RKO (cell line): ENCODE data around the gene C14orf93.

Source experiments
- DNase-seq: peaks from one replicate; pipeline ENCODE4 v3.0.0-alpha.2; 2016; ENCODE audit warnings: low spot score

Gene C14orf93, protein sequence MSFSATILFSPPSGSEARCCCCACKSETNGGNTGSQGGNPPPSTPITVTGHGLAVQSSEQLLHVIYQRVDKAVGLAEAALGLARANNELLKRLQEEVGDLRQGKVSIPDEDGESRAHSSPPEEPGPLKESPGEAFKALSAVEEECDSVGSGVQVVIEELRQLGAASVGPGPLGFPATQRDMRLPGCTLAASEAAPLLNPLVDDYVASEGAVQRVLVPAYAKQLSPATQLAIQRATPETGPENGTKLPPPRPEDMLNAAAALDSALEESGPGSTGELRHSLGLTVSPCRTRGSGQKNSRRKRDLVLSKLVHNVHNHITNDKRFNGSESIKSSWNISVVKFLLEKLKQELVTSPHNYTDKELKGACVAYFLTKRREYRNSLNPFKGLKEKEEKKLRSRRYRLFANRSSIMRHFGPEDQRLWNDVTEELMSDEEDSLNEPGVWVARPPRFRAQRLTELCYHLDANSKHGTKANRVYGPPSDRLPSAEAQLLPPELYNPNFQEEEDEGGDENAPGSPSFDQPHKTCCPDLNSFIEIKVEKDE

GRCh38 chr14:23009939-23010726, at the start of gene C14orf93:
C14orf93 (minus strand) TSS chr14:23010143; CDS start chr14:22999023, 11,120 bp downstream.
- DNase-seq = peak; percentile 84

DNA sequence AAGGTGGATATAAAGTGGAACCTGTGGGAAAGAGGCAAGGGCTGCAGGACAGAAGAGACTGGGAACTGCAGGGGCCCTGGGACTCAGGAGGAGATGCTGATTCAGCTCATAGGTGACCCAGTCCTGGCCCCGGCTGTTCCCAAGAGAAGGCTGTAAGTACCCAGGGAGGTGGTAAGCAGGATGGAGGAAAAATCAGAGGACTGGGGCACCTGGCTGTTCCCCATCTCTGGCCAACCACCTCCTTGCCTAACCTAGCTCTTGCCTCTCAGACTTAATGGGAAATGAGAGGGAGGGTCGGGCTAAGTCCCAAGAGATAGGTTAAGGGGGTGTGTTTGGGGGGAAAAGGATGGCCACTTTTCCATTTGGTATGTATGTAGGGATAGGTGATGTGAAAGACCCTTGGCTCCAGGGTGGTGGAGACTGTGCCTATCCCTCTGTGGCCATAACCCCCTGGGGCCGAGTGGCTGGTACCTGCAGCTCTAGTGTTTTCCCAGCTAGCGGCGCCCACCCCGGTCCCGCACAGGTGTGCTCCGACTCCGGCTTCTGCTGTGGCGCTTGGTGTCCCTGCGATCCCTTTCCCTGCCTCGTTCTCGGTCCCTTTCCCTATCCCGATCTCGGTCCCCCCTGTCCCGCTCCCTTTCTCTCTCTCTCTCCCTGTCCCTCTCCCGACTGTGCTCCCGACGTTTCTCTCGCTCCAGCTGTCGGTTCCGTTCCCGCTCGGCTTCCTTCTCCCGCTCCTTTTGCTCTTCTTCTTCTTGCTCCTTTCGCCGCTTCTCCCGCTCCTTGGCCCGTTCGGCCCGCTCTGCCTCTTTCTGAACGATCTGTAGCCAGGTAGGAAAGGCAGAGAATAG, 48.9 kb upstream of the C14orf93 start:
- DNase-seq = no peak

DNA sequence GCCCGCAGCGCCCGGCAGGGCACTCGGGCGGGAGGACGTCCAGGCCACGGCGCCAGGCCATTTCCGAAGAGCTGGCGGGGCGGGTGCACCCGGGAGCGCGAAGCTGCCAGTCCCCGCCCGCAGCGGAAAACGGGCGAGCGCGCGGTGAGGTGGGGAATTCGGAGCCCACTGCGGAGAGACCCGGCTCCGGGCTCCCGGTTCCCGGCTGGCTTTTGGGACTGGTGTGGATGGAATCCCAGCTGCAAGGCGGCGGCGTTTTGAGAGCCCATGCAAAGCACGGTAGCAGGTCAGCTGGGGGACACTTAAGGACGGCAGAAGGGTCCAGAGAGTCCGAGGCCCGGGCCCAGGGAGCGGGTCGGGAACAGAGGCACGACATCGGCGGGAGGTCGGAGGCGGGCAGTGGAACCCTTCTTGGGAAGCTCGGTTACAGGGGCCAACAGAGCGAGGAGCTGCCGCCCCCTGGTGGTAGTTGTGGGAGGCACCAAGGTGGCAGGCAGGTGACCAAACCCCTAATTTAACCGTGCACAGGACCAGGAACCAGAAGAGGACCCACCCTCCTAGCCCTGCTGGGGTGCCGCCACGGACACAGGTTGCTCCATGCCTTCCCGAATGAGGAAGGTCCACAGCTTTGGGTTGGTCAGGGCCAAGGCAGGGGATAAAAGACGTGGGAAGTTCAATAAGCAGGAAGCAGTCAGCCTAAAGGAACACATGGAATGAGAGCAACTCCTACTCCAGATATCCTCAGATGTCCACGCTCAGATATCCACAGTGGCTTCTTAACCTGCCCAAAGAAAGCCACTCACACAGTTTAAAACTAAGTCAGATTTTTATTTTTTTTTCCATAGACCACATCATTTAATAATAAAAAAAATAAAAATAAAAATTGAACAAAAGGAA, 48.1 kb upstream of the C14orf93 start:
- peak; percentile 88 for DNase-seq

DNA sequence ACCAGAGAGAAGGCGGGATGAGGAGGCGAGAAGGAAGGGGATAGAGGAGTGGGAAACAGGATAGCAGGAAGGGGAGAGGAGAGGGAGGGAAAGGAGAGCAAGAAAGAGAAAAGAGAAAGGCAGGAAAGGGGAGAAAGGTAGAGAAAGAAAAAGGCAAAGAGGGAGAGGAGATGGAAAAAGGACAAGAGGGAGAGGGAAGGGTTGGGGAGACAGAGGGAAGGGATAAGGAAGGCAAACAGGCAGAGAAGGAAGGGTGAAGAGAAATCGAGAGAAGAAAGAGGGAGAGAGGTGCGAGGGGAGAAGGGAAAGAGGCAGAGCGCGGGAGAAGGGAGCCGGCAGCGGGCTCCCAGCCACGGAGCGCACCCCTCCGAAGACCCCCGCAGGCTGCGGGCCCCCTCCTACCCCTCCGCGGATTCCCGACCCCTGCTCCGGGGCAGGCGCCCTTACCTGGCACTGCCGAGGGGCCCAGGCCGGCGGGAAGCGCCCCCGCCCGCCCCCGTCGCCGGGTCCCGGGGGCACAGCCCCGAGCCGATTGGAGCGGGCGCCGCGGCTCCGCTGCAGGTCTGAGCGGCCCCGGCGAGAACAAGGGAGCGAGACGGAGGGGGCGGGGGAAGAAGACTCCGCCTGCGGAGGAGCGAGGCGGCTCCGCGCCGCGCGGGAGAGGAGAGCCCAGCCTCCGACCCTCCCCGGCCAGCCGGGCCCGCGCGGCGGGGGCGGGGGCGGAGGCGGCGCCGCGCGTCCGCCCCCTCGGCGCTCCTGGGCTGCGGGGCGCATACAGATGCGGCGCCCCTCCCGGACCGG, 47.2 kb upstream of the C14orf93 start, which contains the start of gene CDH24:
CDH24 (minus strand) TSS at position 565 of the 801 bp plus-strand sequence. CDS start 1,787 bp downstream, outside the sequence.
- peak; percentile 63 for DNase-seq

DNA sequence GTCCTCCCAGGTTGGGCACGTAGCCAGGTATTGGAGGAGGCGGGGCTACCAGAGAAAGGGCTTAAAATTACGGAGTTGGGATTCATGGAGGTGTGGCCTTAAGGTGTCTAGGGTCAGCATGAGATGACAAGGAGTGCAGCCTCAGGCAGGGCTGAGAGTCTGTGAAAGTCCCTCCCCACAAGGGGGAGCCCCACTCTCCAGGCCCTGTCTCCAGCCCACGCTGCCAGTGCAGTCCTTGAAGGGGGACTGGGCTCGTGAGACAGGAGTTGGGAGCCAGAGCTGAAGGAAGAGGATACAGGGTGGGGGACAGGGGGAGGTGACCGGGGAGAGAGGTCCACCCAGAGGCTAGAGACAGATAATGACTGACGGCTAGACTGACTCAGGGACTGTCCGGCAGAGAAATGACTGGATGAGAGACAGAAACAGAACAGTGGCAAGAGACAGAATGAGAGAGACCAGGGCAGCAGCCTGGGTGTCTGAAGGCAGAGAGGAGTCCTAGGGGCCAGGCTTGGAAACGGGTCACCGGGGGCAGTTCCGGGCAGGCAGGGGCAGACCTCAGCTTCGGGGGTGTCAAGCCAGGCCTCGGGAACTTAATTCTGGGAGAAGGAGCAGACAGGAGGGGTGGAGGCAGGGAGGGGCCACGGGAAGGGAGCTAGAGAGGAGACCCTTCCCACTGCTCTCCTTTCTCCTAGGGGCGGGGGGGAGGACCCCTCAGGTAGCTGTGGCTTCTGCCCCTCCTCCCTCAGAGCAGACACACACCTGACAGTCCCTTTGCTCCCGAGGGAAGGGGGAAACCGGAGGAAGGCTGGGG, 46.4 kb upstream of the C14orf93 start:
- DNase-seq = peak; percentile 84

- no peak for DNase-seq
Observed at GRCh38 chr14:23055621-23056144, 45.7 kb upstream of the C14orf93 start.

DNA sequence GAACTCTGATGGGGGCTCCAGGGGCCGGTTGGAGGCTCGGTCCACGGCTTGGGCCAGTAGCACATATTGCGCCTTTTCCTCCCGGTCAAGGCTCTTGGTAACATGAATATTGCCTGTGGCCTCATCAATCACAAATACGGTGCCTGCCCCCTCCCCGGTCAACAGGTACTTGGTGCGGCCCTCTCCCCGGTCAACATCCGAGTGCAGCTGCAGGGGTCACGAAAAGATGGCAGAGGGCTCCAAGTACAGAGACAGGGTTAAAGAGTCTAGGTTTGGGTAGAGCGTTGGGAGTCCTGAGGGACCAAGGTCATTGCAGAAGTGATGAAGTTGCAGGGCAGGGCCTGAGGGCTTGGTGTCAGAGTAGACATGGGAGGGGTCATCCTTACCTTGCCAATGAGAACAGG, 45.2 kb upstream of the C14orf93 start:
- DNase-seq = no peak

DNA sequence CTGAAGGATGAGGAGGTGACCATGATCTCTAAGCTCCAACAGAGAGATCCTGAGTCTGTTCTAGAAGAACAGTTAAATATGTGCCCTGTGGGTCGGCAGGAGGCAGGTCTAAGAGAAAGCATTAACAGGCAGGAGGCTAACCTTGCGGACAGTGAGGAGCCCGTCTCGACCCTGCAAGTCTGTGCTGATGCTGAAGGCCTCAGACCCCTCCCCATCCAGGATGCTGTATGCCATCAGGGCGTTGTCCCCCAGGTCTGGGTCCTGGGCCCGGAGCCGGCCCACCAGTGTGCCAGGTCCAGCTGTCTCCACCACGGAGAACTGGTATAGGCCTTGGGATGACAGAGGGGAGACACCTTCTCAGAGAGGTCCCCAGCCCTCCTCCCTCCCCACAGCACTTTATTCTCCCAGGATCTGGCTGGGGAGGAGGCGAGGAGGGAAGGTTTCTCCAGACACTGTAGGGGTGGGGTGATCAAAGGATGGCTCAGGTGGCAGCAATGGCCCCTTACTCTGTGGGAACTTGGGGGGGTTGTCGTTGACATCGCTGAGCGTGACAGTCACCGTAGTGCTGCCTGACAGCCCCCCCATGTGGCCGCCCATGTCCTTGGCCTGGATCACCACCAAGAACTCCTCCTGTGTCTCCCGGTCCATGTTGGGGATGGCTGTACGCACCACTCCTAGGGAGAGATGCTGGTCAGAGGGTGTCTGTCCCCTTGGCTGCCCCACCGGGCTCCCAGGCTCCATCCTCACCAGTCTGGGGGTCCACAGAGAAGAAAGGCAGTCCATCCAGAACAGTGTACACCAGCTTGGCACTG, 44.3 kb upstream of the C14orf93 start:
- no peak for DNase-seq

DNA sequence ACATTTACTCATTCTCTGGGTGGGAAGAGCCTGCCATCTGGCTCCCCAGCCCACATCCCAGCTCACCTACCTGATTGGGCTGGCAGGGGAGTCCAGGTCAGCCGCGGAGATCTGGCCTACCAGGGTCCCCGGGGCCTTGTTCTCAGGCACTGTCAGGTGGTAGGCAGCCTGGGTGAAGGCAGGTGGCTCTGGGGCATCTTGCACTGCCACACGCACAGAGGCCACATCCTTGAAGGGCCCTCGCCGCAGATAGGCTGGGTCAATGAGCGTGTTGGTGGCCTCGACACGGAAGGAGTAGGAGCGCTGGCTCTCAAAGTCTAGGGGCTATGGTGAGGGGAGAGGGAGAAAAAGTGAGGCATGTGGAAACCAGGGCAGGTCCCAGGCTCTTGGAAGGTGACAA, 43.5 kb upstream of the C14orf93 start:
- no peak for DNase-seq

DNA sequence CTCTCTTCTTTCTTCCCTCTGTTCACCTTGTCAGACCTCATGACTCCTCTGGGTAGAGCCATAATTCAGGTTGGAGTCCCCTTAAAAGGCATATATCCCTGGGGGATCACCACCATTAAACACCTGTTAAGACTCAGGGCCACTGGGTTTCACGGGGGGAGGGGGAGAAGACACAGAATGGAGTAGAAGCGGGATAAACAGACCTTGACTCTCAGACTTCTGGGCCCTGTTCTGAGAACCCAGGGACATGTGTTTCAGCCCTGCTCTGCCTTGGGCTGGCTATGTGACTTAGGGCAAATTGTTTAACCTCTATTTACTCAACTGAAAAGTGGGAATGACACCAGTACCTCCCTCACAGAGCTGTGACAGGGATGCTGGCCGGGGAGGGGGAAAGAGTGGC, 42.7 kb upstream of the C14orf93 start:
- no peak for DNase-seq

- DNase-seq = no peak
Observed at GRCh38 chr14:23052182-23052623, 42.3 kb upstream of the C14orf93 start.

- no peak for DNase-seq
Observed at GRCh38 chr14:23051141-23052057, 41.5 kb upstream of the C14orf93 start.

DNA sequence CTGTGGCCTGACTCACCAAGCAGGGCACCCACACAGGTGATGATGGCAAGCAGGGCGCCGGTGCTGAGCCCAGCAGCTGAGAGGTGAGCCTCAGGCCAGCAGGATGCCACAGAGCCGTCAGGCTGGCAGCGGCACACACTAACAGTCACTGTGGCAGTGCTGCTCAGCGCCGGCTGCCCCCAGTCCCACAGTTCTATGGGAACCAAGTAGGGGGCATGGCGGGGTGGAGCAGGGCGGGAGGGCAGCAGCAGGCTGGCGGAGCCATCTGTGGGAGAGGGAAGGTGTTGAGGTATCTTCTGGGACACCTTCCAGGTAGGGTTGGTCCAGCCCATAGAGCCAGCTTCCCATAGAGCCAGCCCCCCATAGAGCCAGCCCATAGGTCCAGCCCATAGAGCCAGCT, 39.1 kb upstream of the C14orf93 start:
- no peak for DNase-seq

- no peak for DNase-seq
Observed at GRCh38 chr14:23047751-23048693, 38.1 kb upstream of the C14orf93 start.

DNA sequence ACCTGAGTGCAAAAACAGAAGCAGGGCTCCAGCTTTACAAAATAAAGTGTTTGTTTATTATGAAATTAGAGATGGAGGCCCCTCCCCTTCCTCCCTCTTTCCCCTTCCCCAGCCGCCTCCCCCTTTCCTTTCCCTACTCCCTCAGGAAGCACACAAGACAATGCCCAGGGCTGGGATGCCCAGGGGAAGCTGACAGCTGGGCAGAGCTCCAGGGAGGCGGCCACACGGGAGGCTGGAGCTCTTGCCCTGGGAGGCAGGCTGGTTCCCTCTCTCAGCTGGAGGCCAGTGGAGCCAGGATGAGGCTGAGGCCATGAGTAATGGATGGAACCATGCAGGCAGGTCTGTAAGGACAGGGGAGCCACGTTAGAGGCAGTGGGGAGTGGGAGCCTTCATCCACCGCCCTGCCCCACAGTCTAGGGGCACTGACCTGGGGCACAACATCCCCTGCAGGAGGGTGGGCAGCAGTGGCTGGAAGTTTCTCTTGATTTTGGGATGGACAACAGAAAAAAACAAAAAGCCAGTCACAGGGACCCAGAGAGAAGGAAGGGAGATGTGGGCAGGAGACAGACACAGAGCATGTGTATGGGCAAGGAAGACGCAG, 37.2 kb upstream of the C14orf93 start:
- DNase-seq = no peak
